ENCODE results near the gene LRRC14B. TPM values are rescaled to one million over a fixed set of nuclear protein-coding genes. Genes with fewer than 3 reads are reported as not detected.

Gene LRRC14B
- total RNA-seq, 1 donor from 2014 or later = not detected

DNA sequence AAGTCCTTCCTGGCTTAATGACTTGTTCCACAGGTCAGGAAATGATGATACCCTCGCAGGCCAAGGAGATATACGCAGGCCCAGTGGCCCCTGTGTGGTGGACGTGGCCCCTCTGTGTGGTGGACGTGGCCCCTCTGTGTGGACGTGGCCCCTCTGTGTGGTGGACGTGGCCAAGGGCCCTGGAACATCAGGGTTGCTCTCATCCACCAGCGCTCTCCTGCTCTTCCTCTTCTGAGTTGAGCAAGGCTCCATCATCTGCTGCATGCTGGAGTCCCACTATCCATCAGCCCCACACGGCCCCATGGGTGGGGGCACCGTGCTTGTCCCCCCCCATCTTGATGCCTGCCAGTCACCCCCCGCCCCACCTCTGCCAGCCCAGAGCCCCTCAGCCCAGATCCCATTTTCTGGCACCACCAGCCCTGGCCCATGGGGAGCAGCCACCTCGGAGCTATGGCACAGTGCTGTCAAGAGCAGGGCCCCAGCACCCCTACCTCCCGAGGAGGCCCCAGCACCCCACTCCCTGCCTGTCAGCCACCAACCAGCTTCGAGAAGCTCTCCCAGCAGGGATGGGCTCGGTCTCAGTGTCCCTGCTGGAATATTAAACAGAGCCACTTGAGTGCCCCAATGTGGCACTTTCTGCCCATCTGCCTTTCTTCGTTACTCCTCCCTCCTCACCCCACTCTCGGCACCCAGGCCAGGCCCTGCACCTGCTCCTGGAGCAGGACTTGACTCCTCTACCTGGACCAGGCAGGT lies 8.1 kb downstream of the LRRC14B start:
- no peak overlapping the region for H3K27ac ChIP-seq
- no peak overlapping the region for H3K4me3 ChIP-seq
- H3K27me3 ChIP-seq (ENCODE audit: low read depth) = no peaks in the 10 kb centered on the region
- H3K4me1 ChIP-seq = no peaks in the 10 kb centered on the region
- TF ChIP-seq CTCF (IDR thresholded peaks at IDR 0.05) = no peak
- intact Hi-C loops (cut with DNase I) = no loop called here
- H3K36me3 ChIP-seq = peaks cover 13% of the 10 kb centered on the region
- ATAC-seq = no peak
- DNase-seq = no peak
- H3K9me3 ChIP-seq = no peaks in the 10 kb centered on the region

GRCh38 chr5:199950-200645 lies 8.8 kb downstream of the LRRC14B start:
- Histone ChIP-seq H3K4me3 (no peak overlapping the region), H3K4me1 (no peaks in the 10 kb centered on the region), H3K27me3 (ENCODE audit: low read depth) (no peaks in the 10 kb centered on the region), H3K9me3 (no peaks in the 10 kb centered on the region), H3K27ac (no peak overlapping the region), H3K36me3 (peaks cover 18% of the 10 kb centered on the region)
- ATAC-seq (no peak), DNase-seq (no peak)
- intact Hi-C loops (cut with DNase I) = no loop called here
- TF ChIP-seq CTCF (IDR thresholded peaks at IDR 0.05) = no peak

GRCh38 chr5:200985-201384 lies 9.7 kb downstream of the LRRC14B start:
- DNase-seq = no peak

DNA sequence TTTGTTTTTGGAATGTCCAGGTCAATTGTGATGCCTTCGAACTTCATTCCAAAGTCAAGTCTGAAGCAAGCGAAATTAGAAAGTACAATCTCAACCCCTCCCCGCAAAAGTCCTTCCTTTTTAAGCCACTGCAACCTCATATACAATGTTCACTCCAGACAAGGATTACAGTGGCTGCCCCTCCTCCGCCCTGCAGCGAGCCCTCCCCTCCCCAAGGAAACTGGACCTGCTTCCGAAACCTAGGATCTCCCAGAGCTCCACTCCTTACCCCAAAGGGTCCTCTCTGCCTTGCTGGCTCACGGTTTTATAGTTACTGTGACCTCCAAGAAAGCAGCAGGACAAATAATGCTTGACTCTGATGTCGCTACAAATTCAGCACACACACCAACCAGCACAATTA lies 10.4 kb downstream of the LRRC14B start:
- Histone ChIP-seq H3K9me3 (no peaks in the 10 kb centered on the region), H3K4me1 (no peaks in the 10 kb centered on the region), H3K27me3 (ENCODE audit: low read depth) (no peaks in the 10 kb centered on the region), H3K4me3 (no peak overlapping the region), H3K36me3 (peaks cover 32% of the 10 kb centered on the region), H3K27ac (no peak overlapping the region)
- DNase-seq (no peak), ATAC-seq (no peak)
- no peak for TF ChIP-seq CTCF (IDR thresholded peaks at IDR 0.05)
- intact Hi-C loops (cut with DNase I) = no loop called here

More at GRCh38 chr5:200985-201384, 9.7 kb downstream of the LRRC14B start:
- no peak for TF ChIP-seq CTCF (IDR thresholded peaks at IDR 0.05)
- Histone ChIP-seq H3K9me3 (no peaks in the 10 kb centered on the region), H3K27ac (no peak overlapping the region), H3K4me3 (no peak overlapping the region), H3K36me3 (peaks cover 26% of the 10 kb centered on the region), H3K4me1 (no peaks in the 10 kb centered on the region), H3K27me3 (ENCODE audit: low read depth) (no peaks in the 10 kb centered on the region)
- no peak for ATAC-seq
- intact Hi-C loops (cut with DNase I) = no loop called here

DNA sequence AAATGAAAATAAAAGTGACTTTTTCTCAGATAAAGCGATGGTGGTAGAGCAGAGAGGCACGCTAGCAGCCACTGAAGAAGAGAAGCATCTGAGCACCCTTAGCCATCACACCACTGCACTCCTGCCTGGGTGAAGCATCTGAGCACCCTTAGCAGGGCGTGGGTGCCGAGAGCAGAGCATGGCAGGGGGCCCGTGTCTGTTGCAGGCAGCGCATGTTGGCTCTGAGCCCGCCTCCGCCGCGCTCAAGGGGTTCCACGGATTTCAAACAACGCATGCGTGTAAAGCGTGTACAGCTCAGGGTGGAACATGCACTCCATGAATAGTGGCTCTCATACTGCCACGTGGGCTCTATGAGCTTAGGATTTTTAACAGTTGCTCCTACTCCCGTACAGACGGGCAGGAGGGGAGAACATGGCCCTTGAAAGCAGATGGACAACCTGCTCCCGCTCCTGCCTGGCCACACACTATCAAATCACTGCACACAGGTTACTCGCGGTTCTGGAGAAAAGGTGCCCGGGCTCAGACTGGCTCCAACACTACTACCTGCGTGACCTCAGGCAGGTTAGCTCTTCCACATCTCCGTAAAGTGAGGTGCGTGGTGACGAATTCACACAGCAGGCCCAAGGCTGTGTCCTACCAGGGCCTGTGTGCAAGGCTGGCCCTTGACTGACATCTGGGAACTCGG lies 12.1 kb downstream of the LRRC14B start:
- no peak for DNase-seq

More for the DNA sequence above, 12.1 kb downstream of the LRRC14B start:
- no peak for ATAC-seq
- Histone ChIP-seq H3K4me1 (no peaks in the 10 kb centered on the region), H3K27ac (no peak overlapping the region), H3K4me3 (no peak overlapping the region), H3K27me3 (ENCODE audit: low read depth) (no peaks in the 10 kb centered on the region), H3K9me3 (no peaks in the 10 kb centered on the region), H3K36me3 (peaks cover 39% of the 10 kb centered on the region)
- no peak for TF ChIP-seq CTCF (IDR thresholded peaks at IDR 0.05)
- intact Hi-C loops (cut with DNase I) = no loop called here
